TTC549 (cell line): Measurements from ENCODE around the gene GALNTL6.
"Not testable (repeated sequence)": the region's sequence is repeated elsewhere in the genome, so short reads cannot be mapped to it uniquely, and the experiment has no call there.

Experiments
- FAIRE-seq: peaks from 2 replicates; lab custom pipeline; 2012; peaks lifted over from hg19 to GRCh38; lab: Jason Lieb, UNC

The GALNTL6 gene

GRCh38 chr4:172404676-172405075 is 591.5 kb downstream of the GALNTL6 start:
- FAIRE-seq, result no peak

GRCh38 chr4:172410363-172410762 is 597.2 kb downstream of the GALNTL6 start:
- FAIRE-seq, result no peak

DNA sequence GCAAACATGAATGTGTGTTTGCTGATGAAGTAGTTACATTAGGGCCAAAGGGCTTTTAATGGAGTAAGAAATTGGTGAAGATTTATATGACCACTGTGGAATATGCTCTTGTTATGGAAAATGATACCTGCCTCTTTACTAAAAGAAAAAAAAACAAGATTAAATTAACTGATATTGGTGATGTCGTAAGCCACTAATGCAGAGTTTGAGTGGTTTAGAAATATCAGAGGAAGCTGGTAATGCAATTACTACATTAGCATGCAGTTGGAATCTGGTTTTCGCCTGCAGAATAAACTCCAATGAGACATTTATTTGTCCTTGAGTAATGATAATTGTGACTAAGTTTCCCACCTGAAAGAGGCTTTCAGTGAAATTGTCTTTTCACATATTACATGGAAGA is 597.9 kb downstream of the GALNTL6 start:
- no peak for FAIRE-seq

DNA sequence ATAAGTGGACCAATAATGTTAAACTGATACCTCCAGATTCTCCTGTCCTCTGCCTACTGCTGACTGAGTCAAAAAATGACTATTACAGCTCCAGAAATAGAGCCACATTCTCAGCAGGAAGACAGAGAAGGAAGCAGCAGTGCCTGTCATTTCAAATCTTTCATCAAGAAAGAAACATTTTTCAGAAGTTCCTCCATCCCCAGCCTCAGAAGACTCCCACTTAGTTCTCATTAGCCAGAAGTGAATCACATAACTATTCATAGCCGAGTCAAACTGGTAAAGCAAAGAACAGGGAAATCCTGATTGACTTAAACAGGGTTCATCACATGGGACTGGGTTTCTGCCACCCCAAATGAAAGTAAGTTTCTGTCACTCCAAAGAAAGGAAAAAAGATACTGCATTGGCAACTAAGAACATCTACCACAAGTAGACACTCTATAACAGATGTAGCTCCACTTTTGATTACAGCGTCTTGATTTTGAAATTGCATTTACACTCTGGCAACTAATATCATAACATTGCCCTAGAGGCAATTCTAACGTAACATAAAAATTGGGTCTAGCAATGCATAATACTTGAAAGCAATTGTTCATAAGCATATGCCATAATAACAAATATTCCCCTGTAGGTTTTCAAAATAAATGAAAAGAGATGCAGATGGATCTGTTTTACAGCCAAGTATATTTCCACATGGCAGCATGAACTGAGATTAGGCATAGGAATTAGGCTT is 599.8 kb downstream of the GALNTL6 start:
- FAIRE-seq, result no peak

DNA sequence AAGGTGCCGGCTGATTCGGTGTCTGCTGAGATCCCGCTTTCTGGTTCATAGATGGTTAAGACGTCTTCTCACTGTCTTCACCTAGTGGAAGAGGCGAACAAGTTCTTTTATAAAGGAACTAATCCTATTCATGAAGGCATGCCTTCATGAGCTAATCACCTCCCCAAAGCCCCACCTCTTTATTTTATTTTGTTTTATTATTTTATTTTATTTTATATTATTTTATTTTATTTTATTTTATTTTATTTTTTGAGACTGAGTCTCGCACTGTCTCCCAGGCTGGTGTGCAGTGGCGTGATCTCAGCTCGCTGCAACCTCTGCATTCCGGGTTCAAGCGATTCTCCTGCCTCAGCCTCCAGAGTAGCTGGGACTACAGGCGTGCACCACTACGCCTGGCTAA is 615.8 kb downstream of the GALNTL6 start:
- not testable (repeated sequence) for FAIRE-seq

DNA sequence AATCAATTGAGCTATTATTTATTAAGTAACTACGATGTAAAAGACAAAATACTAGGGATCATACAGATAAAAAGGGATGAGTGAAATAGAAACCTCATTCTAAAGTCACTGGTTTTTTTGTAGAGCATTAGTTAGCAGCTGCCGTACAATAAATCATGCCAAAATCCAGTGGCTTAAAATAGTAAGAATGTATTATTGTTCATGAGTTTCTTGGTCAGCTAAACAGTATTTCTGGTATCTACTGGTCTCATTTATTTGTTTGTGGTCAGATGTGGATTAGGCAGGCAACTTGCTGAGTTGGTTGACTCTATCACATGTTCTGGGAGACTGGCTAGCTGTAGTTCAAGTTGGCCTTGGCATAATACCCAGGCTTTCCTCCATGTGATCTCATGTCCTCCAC is 667.3 kb downstream of the GALNTL6 start:
- FAIRE-seq, result no peak

- no peak for FAIRE-seq
Observed at GRCh38 chr4:172481802-172482508, 668.8 kb downstream of the GALNTL6 start.

DNA sequence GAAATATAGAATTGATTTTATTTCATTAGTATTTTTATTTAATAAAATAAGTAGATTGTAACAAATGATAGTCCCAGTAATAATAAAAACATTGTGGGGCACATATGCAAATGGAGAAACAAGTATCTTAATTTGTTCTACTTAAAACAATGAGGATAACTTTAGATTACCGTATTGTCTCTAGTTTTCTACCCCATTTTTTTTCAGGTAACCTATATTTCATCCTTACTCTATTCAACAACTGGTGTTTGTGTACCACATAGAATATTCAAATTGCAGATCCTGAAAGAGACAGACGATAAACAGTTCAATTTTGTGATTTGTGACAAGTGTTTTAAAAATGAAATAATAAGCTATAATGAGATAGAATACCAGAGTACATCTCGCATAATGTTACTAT is 671.8 kb downstream of the GALNTL6 start:
- FAIRE-seq, result no peak

DNA sequence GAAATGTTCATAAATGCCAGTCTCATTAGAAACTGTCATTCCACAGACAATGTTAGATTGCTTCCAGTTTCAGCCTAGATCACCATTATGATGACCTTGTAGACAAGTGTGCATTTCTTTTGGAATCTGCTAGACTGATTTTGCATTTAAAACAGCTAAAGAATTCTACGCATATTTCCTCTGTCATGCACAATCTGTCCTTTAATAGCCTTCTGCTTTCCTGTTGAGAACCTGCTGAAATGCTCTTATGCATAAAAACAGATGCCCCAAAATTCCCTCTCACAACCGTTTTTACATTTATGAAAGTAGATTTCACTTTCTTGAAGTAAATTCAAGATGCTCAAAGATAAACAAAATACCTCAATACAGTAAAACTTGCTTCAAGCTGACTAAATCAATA is 673.3 kb downstream of the GALNTL6 start:
- no peak for FAIRE-seq

- FAIRE-seq, result no peak
Observed at GRCh38 chr4:172489861-172490260, 676.7 kb downstream of the GALNTL6 start.

DNA sequence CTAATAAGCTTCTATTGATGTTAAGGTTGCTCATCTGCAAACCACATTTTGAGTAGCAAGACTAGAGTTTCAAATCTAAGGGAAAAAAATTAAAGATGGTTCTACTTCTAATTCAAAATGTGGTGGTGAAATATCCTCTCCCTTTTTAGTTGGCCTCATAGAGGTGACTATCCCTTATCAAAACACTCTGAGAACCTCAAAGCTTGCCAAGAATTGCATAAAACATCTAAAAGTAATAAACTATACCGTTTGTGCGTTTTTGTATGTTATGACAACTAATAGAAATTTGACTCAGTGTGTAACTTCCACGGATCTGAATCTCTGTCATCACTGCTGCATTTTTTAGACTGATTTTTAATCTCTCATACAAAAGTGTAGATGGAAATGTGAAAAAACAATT is 682.6 kb downstream of the GALNTL6 start:
- FAIRE-seq, result no peak

- no peak for FAIRE-seq
Observed at GRCh38 chr4:172497321-172497720, 684.1 kb downstream of the GALNTL6 start.

- FAIRE-seq, result no peak
Observed at GRCh38 chr4:172514011-172514410, 700.8 kb downstream of the GALNTL6 start.

GRCh38 chr4:172514801-172515200 is 701.6 kb downstream of the GALNTL6 start:
- no peak for FAIRE-seq

DNA sequence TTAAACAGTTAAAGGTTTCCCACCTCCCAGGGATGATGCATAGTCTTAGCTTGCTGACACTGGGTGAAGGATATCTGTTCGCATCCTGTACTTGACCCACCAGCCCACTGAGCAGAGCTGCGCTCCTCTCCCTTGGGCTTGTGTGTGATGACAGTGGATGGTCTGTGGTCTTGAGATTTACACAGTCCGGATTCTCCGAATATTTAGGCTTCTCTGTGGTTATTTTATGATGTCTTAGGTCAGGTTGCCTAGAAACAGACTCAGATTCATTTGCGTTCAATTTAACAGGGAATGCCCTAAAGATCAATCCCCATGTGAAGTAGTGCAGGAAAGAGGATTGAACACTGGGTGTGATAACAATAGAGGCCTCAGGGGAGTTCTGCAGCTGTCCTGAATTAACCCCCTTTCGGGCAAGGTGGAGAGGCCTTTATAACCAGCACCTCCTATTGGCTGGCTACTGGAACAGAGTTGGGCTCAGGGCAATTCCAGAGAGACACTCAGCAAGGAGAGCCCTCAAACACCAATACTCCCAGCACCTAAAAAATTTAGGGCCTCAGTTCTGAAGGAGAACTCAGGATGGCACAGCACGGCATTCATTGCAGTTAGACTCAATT is 702.2 kb downstream of the GALNTL6 start:
- no peak for FAIRE-seq

GRCh38 chr4:172517391-172517790 is 704.2 kb downstream of the GALNTL6 start:
- no peak for FAIRE-seq

GRCh38 chr4:172521248-172521647 is 708.0 kb downstream of the GALNTL6 start:
- no peak for FAIRE-seq

- FAIRE-seq, result no peak
Observed at GRCh38 chr4:172521680-172522079, 708.5 kb downstream of the GALNTL6 start.

DNA sequence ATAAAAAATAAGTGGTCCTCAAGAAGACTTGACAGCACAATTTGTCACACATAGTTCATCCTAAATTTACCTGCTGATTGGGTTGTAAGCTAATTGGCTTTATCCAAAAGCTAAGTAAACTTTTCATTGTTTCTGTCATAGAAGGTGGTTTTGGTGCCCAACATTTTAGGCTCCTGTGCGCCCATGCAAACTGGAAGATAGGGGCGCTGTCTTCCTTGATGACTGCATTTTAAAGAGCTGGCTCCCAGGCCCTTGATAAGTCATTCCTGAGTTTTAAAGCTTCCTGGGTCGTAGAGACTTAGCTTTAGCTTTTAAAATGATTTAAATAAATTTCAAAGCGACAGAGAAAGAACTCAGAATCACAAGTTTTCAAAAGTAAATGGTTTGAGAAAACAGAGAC is 730.0 kb downstream of the GALNTL6 start:
- FAIRE-seq, result no peak

GRCh38 chr4:172546782-172547181 is 733.6 kb downstream of the GALNTL6 start:
- no peak for FAIRE-seq

DNA sequence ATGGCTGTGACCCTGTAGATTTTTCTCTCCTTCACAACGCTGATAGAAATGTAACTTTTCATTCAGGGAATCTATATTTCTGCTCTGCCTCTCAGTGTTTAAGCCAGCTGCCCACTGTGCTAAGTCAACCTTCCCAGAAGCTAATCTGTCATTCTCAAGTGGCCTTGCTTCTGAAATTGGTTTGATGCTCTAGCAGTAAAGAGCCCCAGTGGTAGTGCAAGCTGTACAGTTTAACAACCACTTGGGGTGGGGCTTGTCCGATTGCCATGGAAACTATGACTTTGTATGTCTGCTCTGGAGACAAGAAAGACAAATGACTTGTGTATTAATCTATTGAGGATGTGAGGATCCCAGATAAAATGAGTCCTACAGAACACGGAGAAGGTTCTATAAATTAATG is 734.5 kb downstream of the GALNTL6 start:
- FAIRE-seq, result no peak

- FAIRE-seq, result no peak
Observed at GRCh38 chr4:172553216-172553615, 740.0 kb downstream of the GALNTL6 start.

DNA sequence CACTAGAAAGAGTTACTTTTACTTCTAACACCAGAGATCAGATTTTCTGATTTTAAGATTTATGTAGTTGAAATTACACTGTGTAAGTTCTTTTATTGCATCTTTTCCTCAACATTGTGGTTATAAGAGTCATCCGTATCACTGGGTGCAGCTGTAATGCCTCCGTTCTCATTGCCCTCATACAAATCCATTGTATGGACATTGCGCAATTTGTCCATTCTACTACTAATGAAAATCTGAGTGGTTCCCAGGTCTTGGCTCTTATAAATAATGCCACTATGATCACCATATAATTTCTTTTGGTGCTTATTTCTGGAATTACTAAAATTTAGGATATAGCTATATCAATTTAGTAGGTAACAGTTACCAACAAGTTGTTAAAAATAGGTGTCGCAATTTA is 741.4 kb downstream of the GALNTL6 start:
- FAIRE-seq, result no peak

DNA sequence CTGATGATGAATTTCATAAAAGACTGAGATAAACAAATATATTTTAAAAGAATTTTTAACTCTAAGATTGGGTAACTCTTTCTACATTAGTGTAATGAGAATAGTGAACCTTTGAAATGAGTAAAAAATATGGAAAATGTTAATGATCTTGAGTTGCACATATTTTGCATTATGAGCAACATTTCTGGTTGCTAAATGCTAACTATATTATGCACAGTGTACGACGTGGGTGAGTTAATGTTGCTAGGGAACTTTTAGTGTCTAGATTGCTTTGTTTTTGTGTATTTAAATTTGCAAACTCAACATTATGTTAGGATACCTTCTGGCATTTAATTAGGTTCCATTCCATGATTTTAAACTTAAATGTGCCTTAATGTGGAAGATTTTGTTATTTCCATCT is 742.5 kb downstream of the GALNTL6 start:
- FAIRE-seq, result no peak
